Measurements from ENCODE around the gene MBD5. TPM values are rescaled to one million over a fixed set of nuclear protein-coding genes. Genes with fewer than 3 reads are reported as not detected.

Gene MBD5
- polyA plus RNA-seq, 1 of the 3 experiments (the other 2 are of a cell fraction), result 7.4 TPM

- no peaks in the 10 kb centered on the region for H3K9me3 ChIP-seq
- no peaks in the 10 kb centered on the region for H3K27me3 ChIP-seq (ENCODE audit: insufficient read depth)
- no peak overlapping the region for H3K27ac ChIP-seq (ENCODE audit: low read depth in 2 of 2, low read length in 1 of 2)
- ChIA-PET CTCF (no interaction called here), POLR2A (no interaction called here)
- H3F3A ChIP-seq (replicated peaks; ENCODE audit: insufficient read depth), result no peaks in the 10 kb centered on the region
- H3K4me1 ChIP-seq (ENCODE audit: control insufficient read depth in 1 of 2, insufficient read depth in 2 of 2, low read depth in 1 of 2, low read length in 1 of 2), result no peaks in the 10 kb centered on the region; a peak in 2 of 4 replicates
- H3K4me2 ChIP-seq, result no peak overlapping the region
- no peak overlapping the region for H2AFZ ChIP-seq (ENCODE audit: low read depth)
- no peaks in the 10 kb centered on the region for H3K9me2 ChIP-seq
- H3K36me3 ChIP-seq (replicated peaks in 1 of 2; ENCODE audit: control insufficient read depth in 1 of 2, insufficient read depth in 2 of 2, low read length in 1 of 2), result no peaks in the 10 kb centered on the region
- peaks cover 50% of the 10 kb centered on the region for H3K79me2 ChIP-seq (ENCODE audit: insufficient read depth)
- TF ChIP-seq GABPA (IDR thresholded peaks at IDR 0.05; ENCODE audit: low read depth) (no peak), IRF3 (IDR thresholded peaks at IDR 0.05; ENCODE audit: low read depth, low read length) (no peak), USF2 (IDR thresholded peaks at IDR 0.05; ENCODE audit: borderline replicate concordance, low read depth, low read length) (no peak), RCOR1 (IDR thresholded peaks at IDR 0.05; ENCODE audit: low read length) (no peak), NFIC (IDR thresholded peaks at IDR 0.05; ENCODE audit: borderline replicate concordance) (no peak), TEAD4 (IDR thresholded peaks at IDR 0.05; ENCODE audit: borderline replicate concordance, insufficient read depth) (no peak), FOSL2 (IDR thresholded peaks at IDR 0.05; ENCODE audit: borderline replicate concordance, low read depth) (no peak), FOXJ3 (CRISPR knock-in tag; IDR thresholded peaks at IDR 0.05) (no peak), EZH2phosphoT487 (IDR thresholded peaks at IDR 0.05; ENCODE audit: borderline replicate concordance, low read depth) (no peak), POLR2AphosphoS5 (IDR thresholded peaks at IDR 0.05; ENCODE audit: low read depth, low read length) (no peak), YY1 (IDR thresholded peaks at IDR 0.05; ENCODE audit: low read depth) (no peak), RXRA (IDR thresholded peaks at IDR 0.05; ENCODE audit: borderline replicate concordance, low read depth) (no peak), JUND (IDR thresholded peaks at IDR 0.05) (no peak), TCF12 (IDR thresholded peaks at IDR 0.05) (no peak), FOXM1 (IDR thresholded peaks at IDR 0.05; ENCODE audit: low read depth) (no peak)
- WGBS (ENCODE audit: low lambda C conversion rate), result 90% methylated on average over 4 of the region's 4 CpGs
- no peak overlapping the region for H3K4me3 ChIP-seq (ENCODE audit: low read depth in 2 of 2, low read length in 1 of 2)
- DNase-seq, result no peak
- H3K9ac ChIP-seq, result no peak overlapping the region
- H4K20me1 ChIP-seq (ENCODE audit: insufficient read depth), result no peaks in the 10 kb centered on the region; the same call in 1 of the 2 replicates
These were observed 11.3 kb downstream of the MBD5 start for GRCh38 chr2:148032215-148032614.

- H3K4me1 ChIP-seq (ENCODE audit: control insufficient read depth in 1 of 2, insufficient read depth in 2 of 2, low read depth in 1 of 2, low read length in 1 of 2), result no peaks in the 10 kb centered on the region; a peak in 1 of 4 replicates
- WGBS (ENCODE audit: low lambda C conversion rate), result 95% methylated on average over 1 of the region's 1 CpG
- H3K27me3 ChIP-seq (ENCODE audit: insufficient read depth), result no peaks in the 10 kb centered on the region
- H3K9me3 ChIP-seq, result no peaks in the 10 kb centered on the region
- ChIA-PET POLR2A (no interaction called here), CTCF (no interaction called here)
- H3K9me2 ChIP-seq, result no peaks in the 10 kb centered on the region
- no peak for DNase-seq
- no peak overlapping the region for H3K9ac ChIP-seq
- TF ChIP-seq TEAD4 (IDR thresholded peaks at IDR 0.05; ENCODE audit: borderline replicate concordance, insufficient read depth), result no peak
- TF ChIP-seq SIN3A (IDR thresholded peaks at IDR 0.05; ENCODE audit: borderline replicate concordance, low read depth, low read length), result no peak
- no peak for TF ChIP-seq GATA2 (CRISPR knock-in tag; IDR thresholded peaks at IDR 0.05)
- no peak for TF ChIP-seq IRF3 (IDR thresholded peaks at IDR 0.05; ENCODE audit: low read depth, low read length)
- no peak for TF ChIP-seq JUND (IDR thresholded peaks at IDR 0.05)
- TF ChIP-seq EP300 (IDR thresholded peaks at IDR 0.05; ENCODE audit: borderline replicate concordance in 1 of 2, low read depth in 1 of 2, low read length in 1 of 2), result no peak
- TF ChIP-seq TAF1 (IDR thresholded peaks at IDR 0.05; ENCODE audit: borderline replicate concordance, low read depth, low read length), result no peak
- no peak for TF ChIP-seq SMC3 (IDR thresholded peaks at IDR 0.05; ENCODE audit: low read depth, low read length)
- no peak for TF ChIP-seq RCOR1 (IDR thresholded peaks at IDR 0.05; ENCODE audit: low read length)
- no peak for TF ChIP-seq RFX5 (IDR thresholded peaks at IDR 0.05; ENCODE audit: low read length)
- no peak for TF ChIP-seq FOXM1 (IDR thresholded peaks at IDR 0.05; ENCODE audit: low read depth)
- TF ChIP-seq NRF1 (IDR thresholded peaks at IDR 0.05; ENCODE audit: low read depth, low read length), result no peak
- no peak for TF ChIP-seq MXI1 (IDR thresholded peaks at IDR 0.05; ENCODE audit: low read depth, low read length)
- TF ChIP-seq GABPA (IDR thresholded peaks at IDR 0.05; ENCODE audit: low read depth), result no peak
- TF ChIP-seq TCF12 (IDR thresholded peaks at IDR 0.05), result no peak
- no peak for TF ChIP-seq FOXJ3 (CRISPR knock-in tag; IDR thresholded peaks at IDR 0.05)
- TF ChIP-seq NFIC (IDR thresholded peaks at IDR 0.05; ENCODE audit: borderline replicate concordance), result no peak
- TF ChIP-seq RAD21 (IDR thresholded peaks at IDR 0.05; ENCODE audit: low read length), result no peak
- no peak for TF ChIP-seq CTCF (IDR thresholded peaks at IDR 0.05)
- peaks cover 14% of the 10 kb centered on the region for H3K79me2 ChIP-seq (ENCODE audit: insufficient read depth)
- H3K36me3 ChIP-seq (replicated peaks in 1 of 2; ENCODE audit: control insufficient read depth in 1 of 2, insufficient read depth in 2 of 2, low read length in 1 of 2), result peaks cover 5 to 8% of the 10 kb centered on the region in 2 experiments
- no peaks in the 10 kb centered on the region for H3F3A ChIP-seq (replicated peaks; ENCODE audit: insufficient read depth)
- no peak overlapping the region for H3K4me2 ChIP-seq
- no peak overlapping the region for H3K27ac ChIP-seq (ENCODE audit: low read depth in 2 of 2, low read length in 1 of 2)
- no peak overlapping the region for H3K4me3 ChIP-seq (ENCODE audit: low read depth in 2 of 2, low read length in 1 of 2)
- no peaks in the 10 kb centered on the region for H4K20me1 ChIP-seq (ENCODE audit: insufficient read depth)
- no peak overlapping the region for H2AFZ ChIP-seq (ENCODE audit: low read depth)
These were observed 18.9 kb downstream of the MBD5 start for GRCh38 chr2:148039783-148040182.

Data from SK-N-SH (cell line).